H1 (cell line): Measurements from ENCODE around the gene ZNF524. TPM values are rescaled to one million over a fixed set of nuclear protein-coding genes. Genes with fewer than 3 reads are reported as not detected.

Source experiments
- BACH1 ChIP-seq: IDR thresholded peaks from 2 replicates; pipeline ENCODE4 v1.6.1; 2012; ENCODE audit warnings: low read length, improper control_type of control experiment
- PHF8 ChIP-seq: fragments of 200-600 bp; sonication (generic); conservative IDR thresholded peaks from 2 replicates; pipeline ENCODE4 v1.7.1; 2012; ENCODE audit warnings: low read depth, mild to moderate bottlenecking, inconsistent platforms, low read length, moderate library complexity
- SP4 ChIP-seq: IDR thresholded peaks from 2 replicates; pipeline ENCODE4 v1.6.1; 2012; ENCODE audit warnings: low read length, inconsistent platforms
- SRF ChIP-seq: IDR thresholded peaks from 2 replicates; pipeline ENCODE4 v1.6.1; 2011; ENCODE audit warnings: mild to moderate bottlenecking, low read depth, low read length, moderate library complexity
- SUZ12 ChIP-seq: fragments of 200-600 bp; sonication (generic); IDR thresholded peaks from 2 replicates; pipeline ENCODE4 v1.6.1; 2012; ENCODE audit warnings: mild to moderate bottlenecking, inconsistent platforms, low read length, moderate library complexity, mixed read lengths
- TAF1 ChIP-seq: IDR thresholded peaks from 2 replicates; pipeline ENCODE4 v1.6.1; 2011; ENCODE audit warnings: mild to moderate bottlenecking, low read depth, low read length
- USF2 ChIP-seq: IDR thresholded peaks from 2 replicates; pipeline ENCODE4 v1.6.1; 2011; ENCODE audit warnings: low read length, improper control_type of control experiment
- ZNF274 ChIP-seq: IDR thresholded peaks from 2 replicates; pipeline ENCODE4 v1.7.0; 2012; ENCODE audit warnings: low read length, borderline replicate concordance; ENCODE audit errors: extremely low read depth
- polyA plus RNA-seq, 7 experiments: library from polyadenylated mRNA; depleted of rRNA in 3 of 7; stranded (reverse) in 5 of 7; unstranded in 2 of 7; fragments of >200 nt in 5 of 7; fragments of 200-250 nt in 2 of 7; gene quantifications; 1 replicate in 5 of 7; 2 replicates in 1 of 7; 4 replicates in 1 of 7; pipeline versions ENCODE4 v1.2.1 to v1.2.3, GENCODE V29; 2011 to 2013; ENCODE audit warnings: missing spikeins in 2 of 7, mixed read lengths in 2 of 7
- total RNA-seq: library from RNA; stranded (reverse); fragmentation: NEBNext Ultra II Directional; extraction: Animal tissue kit (Norgen Biotek cat#: 25700); gene quantifications from 2 replicates; pipeline ENCODE4 v1.2.1, GENCODE V29; 2021
- TF ChIP-seq, protein P1 (sequence below): fragments of 300-600 bp; sonication (generic); IDR thresholded peaks from 2 replicates; pipeline ENCODE4 v1.7.1; 2012; ENCODE audit warnings: low read length, moderate library complexity, mild to moderate bottlenecking, inconsistent platforms; ENCODE audit not compliant: insufficient replicate concordance
- TF ChIP-seq, protein P2 (sequence below): IDR thresholded peaks from 2 replicates; pipeline ENCODE4 v1.6.1; 2011; ENCODE audit warnings: low read depth, mild to moderate bottlenecking, low read length; ENCODE audit not compliant: insufficient read depth

Gene ZNF524
- total and polyA plus RNA-seq, 2 of the 8 experiments (the other 6 are each of a cell fraction or from before 2014, with no cell fraction given) = 4.4 to 4.7 TPM

DNA sequence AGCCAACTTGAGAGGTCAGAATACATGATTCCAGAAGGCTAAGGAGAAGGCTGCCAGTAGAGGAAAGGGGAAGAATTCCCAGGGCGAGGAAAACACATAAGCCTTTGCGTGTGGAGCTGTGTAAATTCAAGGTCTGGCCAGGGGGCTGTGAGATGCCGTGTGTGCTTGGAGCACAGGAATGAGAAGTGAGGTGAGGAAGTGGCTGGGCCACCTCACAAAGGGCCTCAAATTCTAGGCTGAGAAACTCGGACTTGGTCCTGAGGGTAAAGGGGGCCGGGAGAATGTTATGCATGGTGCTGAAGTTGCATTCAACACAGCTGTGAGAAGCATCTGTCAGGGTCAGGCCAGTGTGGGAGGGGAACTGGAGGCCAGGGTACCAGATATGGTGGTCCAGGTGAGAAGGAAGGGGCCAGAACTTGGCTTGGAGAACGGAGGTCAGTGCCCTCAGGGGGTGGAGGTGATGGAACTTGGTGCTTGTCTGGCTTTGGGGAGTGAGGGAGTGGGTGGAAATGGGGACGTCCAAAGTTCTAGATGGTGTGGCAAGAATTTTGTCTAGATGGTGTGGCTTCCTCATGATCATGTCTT is 35.9 kb downstream of the ZNF524 start (continued):
- TF ChIP-seq, protein P1, sequence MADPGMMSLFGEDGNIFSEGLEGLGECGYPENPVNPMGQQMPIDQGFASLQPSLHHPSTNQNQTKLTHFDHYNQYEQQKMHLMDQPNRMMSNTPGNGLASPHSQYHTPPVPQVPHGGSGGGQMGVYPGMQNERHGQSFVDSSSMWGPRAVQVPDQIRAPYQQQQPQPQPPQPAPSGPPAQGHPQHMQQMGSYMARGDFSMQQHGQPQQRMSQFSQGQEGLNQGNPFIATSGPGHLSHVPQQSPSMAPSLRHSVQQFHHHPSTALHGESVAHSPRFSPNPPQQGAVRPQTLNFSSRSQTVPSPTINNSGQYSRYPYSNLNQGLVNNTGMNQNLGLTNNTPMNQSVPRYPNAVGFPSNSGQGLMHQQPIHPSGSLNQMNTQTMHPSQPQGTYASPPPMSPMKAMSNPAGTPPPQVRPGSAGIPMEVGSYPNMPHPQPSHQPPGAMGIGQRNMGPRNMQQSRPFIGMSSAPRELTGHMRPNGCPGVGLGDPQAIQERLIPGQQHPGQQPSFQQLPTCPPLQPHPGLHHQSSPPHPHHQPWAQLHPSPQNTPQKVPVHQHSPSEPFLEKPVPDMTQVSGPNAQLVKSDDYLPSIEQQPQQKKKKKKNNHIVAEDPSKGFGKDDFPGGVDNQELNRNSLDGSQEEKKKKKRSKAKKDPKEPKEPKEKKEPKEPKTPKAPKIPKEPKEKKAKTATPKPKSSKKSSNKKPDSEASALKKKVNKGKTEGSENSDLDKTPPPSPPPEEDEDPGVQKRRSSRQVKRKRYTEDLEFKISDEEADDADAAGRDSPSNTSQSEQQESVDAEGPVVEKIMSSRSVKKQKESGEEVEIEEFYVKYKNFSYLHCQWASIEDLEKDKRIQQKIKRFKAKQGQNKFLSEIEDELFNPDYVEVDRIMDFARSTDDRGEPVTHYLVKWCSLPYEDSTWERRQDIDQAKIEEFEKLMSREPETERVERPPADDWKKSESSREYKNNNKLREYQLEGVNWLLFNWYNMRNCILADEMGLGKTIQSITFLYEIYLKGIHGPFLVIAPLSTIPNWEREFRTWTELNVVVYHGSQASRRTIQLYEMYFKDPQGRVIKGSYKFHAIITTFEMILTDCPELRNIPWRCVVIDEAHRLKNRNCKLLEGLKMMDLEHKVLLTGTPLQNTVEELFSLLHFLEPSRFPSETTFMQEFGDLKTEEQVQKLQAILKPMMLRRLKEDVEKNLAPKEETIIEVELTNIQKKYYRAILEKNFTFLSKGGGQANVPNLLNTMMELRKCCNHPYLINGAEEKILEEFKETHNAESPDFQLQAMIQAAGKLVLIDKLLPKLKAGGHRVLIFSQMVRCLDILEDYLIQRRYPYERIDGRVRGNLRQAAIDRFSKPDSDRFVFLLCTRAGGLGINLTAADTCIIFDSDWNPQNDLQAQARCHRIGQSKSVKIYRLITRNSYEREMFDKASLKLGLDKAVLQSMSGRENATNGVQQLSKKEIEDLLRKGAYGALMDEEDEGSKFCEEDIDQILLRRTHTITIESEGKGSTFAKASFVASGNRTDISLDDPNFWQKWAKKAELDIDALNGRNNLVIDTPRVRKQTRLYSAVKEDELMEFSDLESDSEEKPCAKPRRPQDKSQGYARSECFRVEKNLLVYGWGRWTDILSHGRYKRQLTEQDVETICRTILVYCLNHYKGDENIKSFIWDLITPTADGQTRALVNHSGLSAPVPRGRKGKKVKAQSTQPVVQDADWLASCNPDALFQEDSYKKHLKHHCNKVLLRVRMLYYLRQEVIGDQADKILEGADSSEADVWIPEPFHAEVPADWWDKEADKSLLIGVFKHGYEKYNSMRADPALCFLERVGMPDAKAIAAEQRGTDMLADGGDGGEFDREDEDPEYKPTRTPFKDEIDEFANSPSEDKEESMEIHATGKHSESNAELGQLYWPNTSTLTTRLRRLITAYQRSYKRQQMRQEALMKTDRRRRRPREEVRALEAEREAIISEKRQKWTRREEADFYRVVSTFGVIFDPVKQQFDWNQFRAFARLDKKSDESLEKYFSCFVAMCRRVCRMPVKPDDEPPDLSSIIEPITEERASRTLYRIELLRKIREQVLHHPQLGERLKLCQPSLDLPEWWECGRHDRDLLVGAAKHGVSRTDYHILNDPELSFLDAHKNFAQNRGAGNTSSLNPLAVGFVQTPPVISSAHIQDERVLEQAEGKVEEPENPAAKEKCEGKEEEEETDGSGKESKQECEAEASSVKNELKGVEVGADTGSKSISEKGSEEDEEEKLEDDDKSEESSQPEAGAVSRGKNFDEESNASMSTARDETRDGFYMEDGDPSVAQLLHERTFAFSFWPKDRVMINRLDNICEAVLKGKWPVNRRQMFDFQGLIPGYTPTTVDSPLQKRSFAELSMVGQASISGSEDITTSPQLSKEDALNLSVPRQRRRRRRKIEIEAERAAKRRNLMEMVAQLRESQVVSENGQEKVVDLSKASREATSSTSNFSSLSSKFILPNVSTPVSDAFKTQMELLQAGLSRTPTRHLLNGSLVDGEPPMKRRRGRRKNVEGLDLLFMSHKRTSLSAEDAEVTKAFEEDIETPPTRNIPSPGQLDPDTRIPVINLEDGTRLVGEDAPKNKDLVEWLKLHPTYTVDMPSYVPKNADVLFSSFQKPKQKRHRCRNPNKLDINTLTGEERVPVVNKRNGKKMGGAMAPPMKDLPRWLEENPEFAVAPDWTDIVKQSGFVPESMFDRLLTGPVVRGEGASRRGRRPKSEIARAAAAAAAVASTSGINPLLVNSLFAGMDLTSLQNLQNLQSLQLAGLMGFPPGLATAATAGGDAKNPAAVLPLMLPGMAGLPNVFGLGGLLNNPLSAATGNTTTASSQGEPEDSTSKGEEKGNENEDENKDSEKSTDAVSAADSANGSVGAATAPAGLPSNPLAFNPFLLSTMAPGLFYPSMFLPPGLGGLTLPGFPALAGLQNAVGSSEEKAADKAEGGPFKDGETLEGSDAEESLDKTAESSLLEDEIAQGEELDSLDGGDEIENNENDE = no peak
- TF ChIP-seq PHF8 (no peak), TAF1 (no peak), ZNF274 (no peak), BACH1 (no peak), SUZ12 (no peak), USF2 (no peak), SRF (no peak), SP4 (no peak)
- TF ChIP-seq, protein P2, sequence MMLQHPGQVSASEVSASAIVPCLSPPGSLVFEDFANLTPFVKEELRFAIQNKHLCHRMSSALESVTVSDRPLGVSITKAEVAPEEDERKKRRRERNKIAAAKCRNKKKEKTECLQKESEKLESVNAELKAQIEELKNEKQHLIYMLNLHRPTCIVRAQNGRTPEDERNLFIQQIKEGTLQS = no peak
